Upper lobe of left lung (tissue), 4 donors: ENCODE results near the gene DRC3.

Experiments used
- CTCF ChIP-seq, 6 experiments: fragments of 450-650 bp in 4 of 6; fragments of 200-600 bp in 2 of 6; sonication (generic) in 2 of 6; IDR thresholded peaks; one replicate each; pipeline ENCODE4 v1.5.1; 2016 to 2019; ENCODE audit warnings: antibody characterized with exemption in 6 of 6
- POLR2A ChIP-seq, 4 donors: fragments of 450-650 bp; IDR thresholded peaks; one replicate each; pipeline ENCODE4 v1.5.1; 2016 to 2017; ENCODE audit warnings: antibody characterized with exemption in 4 of 4, mild to moderate bottlenecking in 2 of 4

- TF ChIP-seq POLR2A (IDR thresholded peaks at IDR 0.05) = no peak
- no peak for TF ChIP-seq CTCF (IDR thresholded peaks at IDR 0.05)
Measured at GRCh38 chr17:17924857-17925250, 47.8 kb upstream of the DRC3 start.
